DOHH2 (cell line): ENCODE results near the gene SPSB1.

ENCODE experiments used
- H3F3A ChIP-seq: fragments of 200-600 bp; sonication (generic), shearing (Covaris generic); 2 replicates; pipeline ENCODE4 v1.6.0; 2016; ENCODE audit warnings: antibody characterized with exemption, mild to moderate bottlenecking; ENCODE audit not compliant: control insufficient read depth, insufficient read depth
- H3K27ac ChIP-seq: fragments of 200-600 bp; sonication (generic); 2 replicates; pipeline ENCODE4 v1.5.1; 2014; ENCODE audit warnings: low read depth, mild to moderate bottlenecking, low read length, moderate library complexity
- H3K27me3 ChIP-seq: fragments of 200-600 bp; sonication (generic); 2 replicates; pipeline ENCODE4 v1.6.1; 2014; ENCODE audit warnings: mild to moderate bottlenecking, low read length, mixed read lengths; ENCODE audit not compliant: control insufficient read depth
- H3K36me3 ChIP-seq: fragments of 200-600 bp; sonication (generic); 2 replicates; pipeline ENCODE4 v1.6.1; 2014; ENCODE audit warnings: mild to moderate bottlenecking, low read length, moderate library complexity, mixed read lengths; ENCODE audit not compliant: control insufficient read depth
- H3K4me1 ChIP-seq: fragments of 200-600 bp; sonication (generic); 2 replicates; pipeline ENCODE4 v1.6.1; 2014; ENCODE audit warnings: mild to moderate bottlenecking, low read length, mixed read lengths; ENCODE audit not compliant: control insufficient read depth
- H3K4me2 ChIP-seq: fragments of 200-600 bp; sonication (generic); 2 replicates; pipeline ENCODE4 v1.6.0; 2014; ENCODE audit warnings: mild to moderate bottlenecking, low read length, moderate library complexity
- H3K4me3 ChIP-seq: fragments of 200-600 bp; sonication (generic); 2 replicates; pipeline ENCODE4 v1.5.1; 2014; ENCODE audit warnings: mild to moderate bottlenecking, low read length, mixed read lengths
- H3K79me2 ChIP-seq: fragments of 200-600 bp; sonication (generic); 2 replicates; pipeline ENCODE4 v1.6.1; 2014; ENCODE audit warnings: mild to moderate bottlenecking, low read length, mixed read lengths; ENCODE audit not compliant: control insufficient read depth
- H3K9me2 ChIP-seq: fragments of 200-600 bp; sonication (generic); replicated peaks from 2 replicates; pipeline ENCODE4 v1.6.1; 2014; ENCODE audit warnings: mild to moderate bottlenecking, low read length, mixed read lengths; ENCODE audit not compliant: control insufficient read depth
- H3K9me3 ChIP-seq: fragments of 200-600 bp; sonication (generic); 2 replicates; pipeline ENCODE4 v1.6.1; 2014; ENCODE audit warnings: antibody characterized with exemption, low read length, mixed read lengths; ENCODE audit not compliant: control insufficient read depth, insufficient read depth
- H4K20me1 ChIP-seq: fragments of 200-600 bp; sonication (generic); 2 replicates; pipeline ENCODE4 v1.6.0; 2014; ENCODE audit warnings: low read depth, mild to moderate bottlenecking, antibody characterized with exemption, low read length, moderate library complexity; ENCODE audit not compliant: control insufficient read depth, insufficient read depth
- EZH2phosphoT487 ChIP-seq: fragments of 200-600 bp; sonication (generic); IDR thresholded peaks from 2 replicates; pipeline ENCODE4 v1.6.1; 2017; ENCODE audit warnings: borderline replicate concordance, mild to moderate bottlenecking, antibody characterized with exemption, low read length, moderate library complexity, mixed read lengths
- TF ChIP-seq, protein P1 (sequence below): fragments of 200-600 bp; sonication (generic); IDR thresholded peaks from one replicate; pipeline ENCODE4 v1.5.1; 2014; ENCODE audit warnings: antibody characterized with exemption, mild to moderate bottlenecking, low read depth, low read length; ENCODE audit not compliant: poor library complexity, severe bottlenecking

Gene SPSB1

DNA sequence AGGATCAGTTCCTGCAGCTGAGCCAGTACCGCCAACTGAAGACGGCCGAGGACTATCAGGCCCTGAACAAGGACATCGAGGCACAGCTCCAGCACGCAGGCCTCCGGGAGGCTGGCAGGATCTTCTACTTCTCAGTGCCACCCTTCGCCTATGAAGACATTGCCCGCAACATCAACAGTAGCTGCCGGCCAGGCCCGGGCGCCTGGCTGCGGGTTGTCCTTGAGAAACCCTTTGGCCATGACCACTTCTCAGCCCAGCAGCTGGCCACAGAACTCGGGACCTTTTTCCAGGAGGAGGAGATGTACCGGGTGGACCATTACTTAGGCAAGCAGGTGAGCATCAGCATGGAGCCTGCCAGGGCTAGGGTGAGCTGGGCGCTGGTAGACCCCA, 47.5 kb upstream of the SPSB1 start:
- no peak for TF ChIP-seq EZH2phosphoT487
- TF ChIP-seq, protein P1, sequence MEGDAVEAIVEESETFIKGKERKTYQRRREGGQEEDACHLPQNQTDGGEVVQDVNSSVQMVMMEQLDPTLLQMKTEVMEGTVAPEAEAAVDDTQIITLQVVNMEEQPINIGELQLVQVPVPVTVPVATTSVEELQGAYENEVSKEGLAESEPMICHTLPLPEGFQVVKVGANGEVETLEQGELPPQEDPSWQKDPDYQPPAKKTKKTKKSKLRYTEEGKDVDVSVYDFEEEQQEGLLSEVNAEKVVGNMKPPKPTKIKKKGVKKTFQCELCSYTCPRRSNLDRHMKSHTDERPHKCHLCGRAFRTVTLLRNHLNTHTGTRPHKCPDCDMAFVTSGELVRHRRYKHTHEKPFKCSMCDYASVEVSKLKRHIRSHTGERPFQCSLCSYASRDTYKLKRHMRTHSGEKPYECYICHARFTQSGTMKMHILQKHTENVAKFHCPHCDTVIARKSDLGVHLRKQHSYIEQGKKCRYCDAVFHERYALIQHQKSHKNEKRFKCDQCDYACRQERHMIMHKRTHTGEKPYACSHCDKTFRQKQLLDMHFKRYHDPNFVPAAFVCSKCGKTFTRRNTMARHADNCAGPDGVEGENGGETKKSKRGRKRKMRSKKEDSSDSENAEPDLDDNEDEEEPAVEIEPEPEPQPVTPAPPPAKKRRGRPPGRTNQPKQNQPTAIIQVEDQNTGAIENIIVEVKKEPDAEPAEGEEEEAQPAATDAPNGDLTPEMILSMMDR, result no peak
- Histone ChIP-seq H3F3A (no peaks in the 10 kb centered on the region), H3K9me2 (no peaks in the 10 kb centered on the region), H3K27me3 (no peaks in the 10 kb centered on the region), H3K4me2 (no peak overlapping the region), H3K79me2 (no peaks in the 10 kb centered on the region), H3K27ac (no peak overlapping the region), H3K36me3 (no peaks in the 10 kb centered on the region; the same call in 1 of the 2 replicates), H3K9me3 (no peaks in the 10 kb centered on the region), H3K4me3 (no peak overlapping the region), H3K4me1 (no peaks in the 10 kb centered on the region; the same call in 1 of the 2 replicates), H4K20me1 (peaks cover 3% of the 10 kb centered on the region; the same call in 1 of the 2 replicates)

DNA sequence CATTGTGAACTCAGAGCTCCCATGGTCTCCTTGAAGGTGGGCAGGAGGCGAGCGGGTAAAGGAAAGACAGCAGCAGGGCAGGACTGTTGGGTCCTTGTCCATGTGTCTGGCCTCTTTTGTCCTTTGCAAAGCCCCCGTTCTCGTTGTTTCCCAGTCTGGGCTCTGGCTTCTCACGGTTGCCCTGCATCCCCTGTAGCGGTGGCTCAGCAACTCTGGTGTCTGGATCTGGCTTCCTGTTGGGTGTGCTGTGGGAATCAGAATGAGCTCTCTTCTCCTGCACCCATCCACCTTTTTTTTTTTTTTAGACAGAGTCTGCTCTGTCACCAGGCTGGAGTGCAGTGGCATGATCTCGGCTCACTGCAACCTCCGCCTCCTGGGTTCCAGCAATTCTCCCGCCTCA, 47.0 kb upstream of the SPSB1 start:
- H4K20me1 ChIP-seq, result no peaks in the 10 kb centered on the region
- no peaks in the 10 kb centered on the region for H3F3A ChIP-seq
- no peak overlapping the region for H3K4me3 ChIP-seq
- H3K9me3 ChIP-seq, result no peaks in the 10 kb centered on the region
- no peaks in the 10 kb centered on the region for H3K79me2 ChIP-seq
- no peak overlapping the region for H3K4me2 ChIP-seq
- H3K36me3 ChIP-seq, result no peaks in the 10 kb centered on the region
- H3K27ac ChIP-seq, result no peak overlapping the region
- no peaks in the 10 kb centered on the region for H3K4me1 ChIP-seq
- H3K9me2 ChIP-seq, result no peaks in the 10 kb centered on the region
- no peak for TF ChIP-seq EZH2phosphoT487
- TF ChIP-seq, protein P1, result no peak
- no peaks in the 10 kb centered on the region for H3K27me3 ChIP-seq

DNA sequence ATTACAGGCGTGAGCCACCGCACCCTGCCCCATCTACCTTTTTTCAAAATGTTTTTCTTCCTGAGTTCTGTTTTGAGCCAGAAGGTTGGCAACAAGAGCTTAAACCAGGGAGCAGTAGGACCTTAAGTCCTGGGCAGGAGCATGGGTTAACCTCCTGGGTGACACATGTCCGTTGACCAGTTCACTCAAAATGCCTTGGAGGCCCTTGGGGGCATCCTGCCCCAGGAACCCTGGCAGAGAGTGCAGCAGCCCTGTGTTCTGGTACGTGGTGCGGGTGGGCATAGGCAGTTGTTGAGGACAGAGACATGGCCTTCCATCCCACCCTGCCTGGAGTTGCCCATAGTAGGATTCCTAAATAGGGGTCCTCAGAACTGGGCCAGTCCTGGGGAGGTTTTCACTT, 46.5 kb upstream of the SPSB1 start:
- Histone ChIP-seq H3K4me3 (no peak overlapping the region), H3K27me3 (no peaks in the 10 kb centered on the region), H3K79me2 (no peaks in the 10 kb centered on the region), H3K36me3 (no peaks in the 10 kb centered on the region), H3K4me2 (no peak overlapping the region), H3K27ac (no peak overlapping the region), H3K4me1 (no peaks in the 10 kb centered on the region), H3K9me3 (no peaks in the 10 kb centered on the region), H4K20me1 (no peaks in the 10 kb centered on the region), H3F3A (no peaks in the 10 kb centered on the region), H3K9me2 (no peaks in the 10 kb centered on the region)
- no peak for TF ChIP-seq EZH2phosphoT487
- TF ChIP-seq, protein P1, result no peak
